ENCODE data around the gene H2AZ2.
"Not testable (repeated sequence)": the region's sequence is repeated elsewhere in the genome, so short reads cannot be mapped to it uniquely, and the experiment has no call there.

H2AZ2 gene

GRCh38 chr7:44870780-44871179 lies 22.9 kb upstream of the H2AZ2 start:
- not testable (repeated sequence) for DNase-seq (ENCODE audit: low read depth)

- not testable (repeated sequence) for DNase-seq (ENCODE audit: low read depth)
Measured at GRCh38 chr7:44870336-44870735, 22.4 kb upstream of the H2AZ2 start.

- no peak for DNase-seq (ENCODE audit: low read depth)
Measured at GRCh38 chr7:44867073-44867995, 19.4 kb upstream of the H2AZ2 start.

GRCh38 chr7:44861949-44862348 lies 14.1 kb upstream of the H2AZ2 start:
- DNase-seq (ENCODE audit: low read depth): not testable (repeated sequence)

GRCh38 chr7:44858161-44858560 lies 10.3 kb upstream of the H2AZ2 start:
- no peak for DNase-seq (ENCODE audit: low read depth)

- no peak for DNase-seq (ENCODE audit: low read depth)
Measured at GRCh38 chr7:44854644-44855364, 6.9 kb upstream of the H2AZ2 start.

GRCh38 chr7:44853391-44853790 lies 5.5 kb upstream of the H2AZ2 start:
- no peak for DNase-seq (ENCODE audit: low read depth)

- no peak for DNase-seq (ENCODE audit: low read depth)
Measured at GRCh38 chr7:44852590-44852989, 4.7 kb upstream of the H2AZ2 start.

GRCh38 chr7:44849885-44850544 lies 2.1 kb upstream of the H2AZ2 start:
- DNase-seq (ENCODE audit: low read depth): no peak

GRCh38 chr7:44849259-44849884 lies 1.5 kb upstream of the H2AZ2 start:
- no peak for DNase-seq (ENCODE audit: low read depth)

GRCh38 chr7:44847509-44847919 lies 373 bp downstream of the H2AZ2 start:
- peak; percentile 84 for DNase-seq (ENCODE audit: low read depth)

- no peak for DNase-seq (ENCODE audit: low read depth)
Measured at GRCh38 chr7:44846816-44847508, 925 bp downstream of the H2AZ2 start.

GRCh38 chr7:44846390-44846789 lies 1.5 kb downstream of the H2AZ2 start:
- DNase-seq (ENCODE audit: low read depth): not testable (repeated sequence)

- DNase-seq (ENCODE audit: low read depth): no peak
Measured at GRCh38 chr7:44845451-44845850, 2.4 kb downstream of the H2AZ2 start.

GRCh38 chr7:44843440-44843839 lies 4.4 kb downstream of the H2AZ2 start:
- not testable (repeated sequence) for DNase-seq (ENCODE audit: low read depth)

GRCh38 chr7:44842675-44843074 lies 5.2 kb downstream of the H2AZ2 start:
- DNase-seq (ENCODE audit: low read depth): not testable (repeated sequence)

GRCh38 chr7:44838751-44839150 lies 9.1 kb downstream of the H2AZ2 start:
- no peak for DNase-seq (ENCODE audit: low read depth)

- DNase-seq (ENCODE audit: low read depth): no peak
Measured at GRCh38 chr7:44827567-44827966, 20.3 kb downstream of the H2AZ2 start.

- DNase-seq (ENCODE audit: low read depth): no peak
Measured at GRCh38 chr7:44824894-44825526, 22.9 kb downstream of the H2AZ2 start.

- DNase-seq (ENCODE audit: low read depth): no peak
Measured at GRCh38 chr7:44823255-44823781, 24.6 kb downstream of the H2AZ2 start.

- DNase-seq (ENCODE audit: low read depth): no peak
Measured at GRCh38 chr7:44819292-44819691, 28.6 kb downstream of the H2AZ2 start.

All from activated T-cell treated with anti-CD3 and anti-CD28 coated beads for 1 hour (primary cell).